HG03060 (cell line): ENCODE results near the gene SNED1.

Experiments
- ATAC-seq: cut with Tn5 transposase; IDR thresholded peaks from one replicate; pipeline ENCODE4 v1.9.1; 2021; ENCODE audit warnings: low read depth, moderate number of reproducible peaks; ENCODE audit not compliant: unreplicated experiment

The SNED1 gene

DNA sequence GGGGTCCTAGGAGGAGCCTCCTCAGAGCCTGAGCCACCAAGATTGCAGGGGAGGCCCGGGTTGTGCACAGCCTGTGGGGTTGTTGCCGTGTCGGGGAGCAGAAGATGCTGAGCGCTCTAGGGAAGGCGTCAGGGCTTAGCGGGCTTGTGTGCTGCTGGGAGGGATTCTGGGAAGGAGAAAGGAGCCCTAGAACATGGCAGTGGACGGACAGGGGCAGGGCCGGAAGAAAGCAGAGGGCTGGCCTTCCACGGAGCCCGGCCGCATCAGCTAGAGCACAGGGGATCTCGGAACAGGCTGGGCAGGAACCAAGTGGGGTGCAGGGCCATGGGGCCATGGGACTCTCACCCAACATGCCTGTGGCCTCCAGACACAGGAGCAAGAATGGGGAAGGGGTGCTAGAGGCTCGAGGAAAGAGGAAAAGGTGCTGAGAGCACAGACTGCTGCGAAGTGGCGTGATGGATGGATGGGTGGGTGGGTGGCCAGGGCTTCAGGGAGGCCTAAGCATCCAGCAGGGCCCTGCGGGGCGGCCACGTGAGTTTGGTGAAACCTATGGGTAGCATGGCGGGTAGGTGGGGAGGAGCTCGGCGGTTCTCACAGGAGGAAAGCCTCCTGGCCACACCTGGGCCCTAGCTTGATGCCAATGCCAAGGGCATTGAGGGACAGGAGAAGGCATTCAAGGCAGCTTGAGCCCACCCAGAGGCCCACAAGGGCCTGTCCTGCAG is 67.9 kb downstream of the SNED1 start:
- no peak for ATAC-seq

GRCh38 chr2:241066893-241067341 is 68.5 kb downstream of the SNED1 start:
- no peak for ATAC-seq

DNA sequence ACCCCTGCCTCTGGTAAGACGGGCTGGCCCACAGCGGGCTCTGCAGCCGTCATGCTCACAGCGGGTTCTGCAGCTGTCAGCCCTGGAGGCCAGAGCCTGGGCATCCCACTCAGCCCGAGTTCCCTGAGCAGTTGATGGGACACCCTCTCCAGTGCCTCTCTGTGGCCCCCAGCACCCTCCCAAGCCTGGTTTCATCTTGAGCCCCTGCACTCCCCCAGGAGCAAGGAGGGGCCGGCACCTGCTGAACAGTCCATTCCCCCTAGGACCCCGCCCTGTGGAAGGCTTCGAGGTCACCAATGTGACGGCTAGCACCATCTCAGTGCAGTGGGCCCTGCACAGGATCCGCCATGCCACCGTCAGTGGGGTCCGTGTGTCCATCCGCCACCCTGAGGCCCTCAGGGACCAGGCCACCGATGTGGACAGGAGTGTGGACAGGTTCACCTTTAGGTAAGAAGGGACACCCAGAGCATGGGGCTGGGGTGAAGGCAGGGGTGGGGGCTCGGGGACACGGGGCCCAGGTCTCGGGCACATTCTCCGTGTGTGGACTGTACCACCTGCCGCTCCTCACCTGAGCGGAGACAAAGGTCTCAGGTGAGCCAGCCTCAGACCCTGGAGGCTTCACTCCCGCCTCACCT is 69.2 kb downstream of the SNED1 start:
- ATAC-seq = no peak

DNA sequence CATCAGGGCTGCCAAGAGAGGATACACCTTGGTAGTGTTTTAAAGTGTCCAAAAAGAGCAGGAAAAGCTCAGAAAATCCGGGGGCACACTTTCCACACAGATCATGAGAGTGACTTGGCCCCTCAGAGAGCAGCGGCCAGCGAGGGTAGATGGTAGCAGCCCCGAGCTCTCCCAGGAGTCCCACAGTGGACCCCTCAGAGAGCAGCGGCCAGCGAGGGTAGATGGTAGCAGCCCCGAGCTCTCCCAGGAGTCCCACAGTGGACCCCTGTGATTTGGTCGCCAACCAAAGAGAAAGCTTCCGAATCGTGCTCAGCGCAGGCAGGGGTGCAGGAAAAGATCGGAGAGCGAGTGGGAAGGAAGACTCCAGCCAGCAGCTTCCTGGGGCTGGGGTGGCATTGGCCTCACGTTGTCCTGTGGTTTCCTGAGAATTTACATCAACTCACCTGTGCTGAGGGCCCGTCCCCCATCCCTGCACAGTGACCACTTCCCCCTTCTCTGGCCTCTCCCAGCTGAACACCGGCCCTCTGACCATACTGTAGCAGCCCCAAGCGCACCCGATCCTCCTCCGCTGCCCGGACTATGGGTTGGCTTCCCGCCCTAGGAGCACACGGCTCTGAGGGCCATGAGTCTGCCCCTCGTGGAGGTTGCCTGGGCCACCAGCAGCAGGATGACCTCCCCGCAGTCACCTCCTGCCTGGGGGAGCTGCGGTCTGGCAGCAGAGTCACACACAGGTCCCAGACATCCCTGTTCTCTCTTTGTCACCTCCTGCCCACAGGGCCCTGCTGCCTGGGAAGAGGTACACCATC is 69.9 kb downstream of the SNED1 start:
- no peak for ATAC-seq

- no peak for ATAC-seq
Measured at GRCh38 chr2:241068942-241069810, 70.8 kb downstream of the SNED1 start.

- ATAC-seq = no peak
Measured at GRCh38 chr2:241069821-241070281, 71.4 kb downstream of the SNED1 start.

DNA sequence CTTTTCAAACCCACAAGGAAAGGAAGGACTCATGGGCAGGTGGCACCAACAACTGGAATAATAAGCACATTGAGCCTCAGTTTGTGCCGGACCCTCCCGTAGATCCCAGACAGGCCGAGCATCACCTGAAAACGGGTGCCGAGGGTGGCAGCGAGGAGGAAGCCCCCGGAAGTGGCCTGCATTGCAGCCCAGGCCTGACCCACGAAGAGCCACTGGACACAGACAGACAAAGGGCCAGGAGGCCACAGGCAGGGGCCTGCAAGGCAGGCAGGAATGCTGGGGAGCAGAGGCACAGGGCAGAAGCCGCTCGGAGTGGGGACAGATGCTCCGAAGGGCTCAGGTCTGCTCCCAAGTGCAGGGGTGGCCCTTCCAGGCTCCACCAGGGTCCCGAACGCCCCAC is 71.9 kb downstream of the SNED1 start:
- no peak for ATAC-seq

DNA sequence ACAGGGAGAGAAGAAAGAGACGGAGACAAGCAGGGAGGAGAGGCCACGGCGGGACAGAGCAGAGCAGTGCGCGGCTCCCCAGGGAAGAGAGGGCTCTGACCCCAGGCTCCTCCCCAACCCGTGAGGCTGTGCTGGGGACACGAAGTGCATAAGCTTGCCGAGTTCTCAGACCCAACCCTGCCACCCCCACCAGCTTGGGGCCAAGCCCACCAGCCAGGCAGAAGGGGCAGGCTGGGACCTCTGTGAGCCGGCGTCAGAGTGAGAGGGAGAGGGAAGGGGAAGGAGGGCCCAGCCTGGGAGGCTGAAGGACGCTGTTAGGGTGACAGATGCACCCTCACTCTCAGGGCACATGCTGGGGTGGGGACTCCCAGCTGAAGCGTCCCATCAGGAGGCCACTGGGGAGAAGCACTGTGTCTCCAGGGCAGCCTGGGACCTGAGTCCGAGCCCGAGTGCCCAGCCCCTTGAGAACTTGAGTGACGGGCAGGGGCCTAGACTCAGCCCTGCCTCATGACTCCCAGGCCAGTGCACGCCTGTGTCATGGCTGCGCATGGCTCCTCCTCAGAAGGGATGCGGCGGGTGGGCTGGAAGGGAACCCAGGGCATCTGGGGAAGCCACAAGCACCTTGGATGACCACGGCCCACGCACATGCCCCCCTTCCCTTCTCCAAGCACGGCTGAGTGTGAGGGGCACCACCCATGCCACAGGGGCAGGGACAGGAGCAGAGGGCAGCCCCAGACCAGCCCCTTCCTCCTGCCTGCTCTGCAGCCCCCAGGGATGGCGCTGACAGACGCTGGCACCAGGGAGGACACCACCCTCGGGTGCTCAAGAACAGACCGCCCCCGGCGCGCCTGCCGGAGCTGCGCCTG is 72.6 kb downstream of the SNED1 start:
- no peak for ATAC-seq

DNA sequence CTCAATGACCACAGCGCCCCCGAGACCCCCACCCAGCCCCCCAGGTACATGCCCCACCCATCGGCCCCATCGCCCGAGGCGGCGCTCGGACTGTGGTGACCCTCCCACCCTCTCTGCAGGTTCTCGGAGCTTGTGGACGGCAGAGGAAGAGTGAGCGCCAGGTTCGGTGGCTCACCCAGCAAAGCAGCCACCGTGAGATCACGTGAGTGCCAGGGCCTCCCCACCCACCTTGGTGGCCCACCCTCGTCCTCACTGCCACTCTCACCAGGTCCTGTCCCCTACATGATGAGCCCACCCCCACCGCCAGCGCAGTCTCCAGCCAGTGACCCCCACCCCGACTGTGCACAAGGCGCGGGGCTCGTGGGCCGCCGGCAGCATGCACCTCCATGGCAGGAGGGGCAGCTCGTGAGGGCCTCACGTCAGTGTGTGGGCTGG is 73.3 kb downstream of the SNED1 start:
- ATAC-seq = no peak

GRCh38 chr2:241072151-241072550 is 73.7 kb downstream of the SNED1 start:
- ATAC-seq = no peak

GRCh38 chr2:241072553-241073165 is 74.2 kb downstream of the SNED1 start:
- ATAC-seq = no peak

DNA sequence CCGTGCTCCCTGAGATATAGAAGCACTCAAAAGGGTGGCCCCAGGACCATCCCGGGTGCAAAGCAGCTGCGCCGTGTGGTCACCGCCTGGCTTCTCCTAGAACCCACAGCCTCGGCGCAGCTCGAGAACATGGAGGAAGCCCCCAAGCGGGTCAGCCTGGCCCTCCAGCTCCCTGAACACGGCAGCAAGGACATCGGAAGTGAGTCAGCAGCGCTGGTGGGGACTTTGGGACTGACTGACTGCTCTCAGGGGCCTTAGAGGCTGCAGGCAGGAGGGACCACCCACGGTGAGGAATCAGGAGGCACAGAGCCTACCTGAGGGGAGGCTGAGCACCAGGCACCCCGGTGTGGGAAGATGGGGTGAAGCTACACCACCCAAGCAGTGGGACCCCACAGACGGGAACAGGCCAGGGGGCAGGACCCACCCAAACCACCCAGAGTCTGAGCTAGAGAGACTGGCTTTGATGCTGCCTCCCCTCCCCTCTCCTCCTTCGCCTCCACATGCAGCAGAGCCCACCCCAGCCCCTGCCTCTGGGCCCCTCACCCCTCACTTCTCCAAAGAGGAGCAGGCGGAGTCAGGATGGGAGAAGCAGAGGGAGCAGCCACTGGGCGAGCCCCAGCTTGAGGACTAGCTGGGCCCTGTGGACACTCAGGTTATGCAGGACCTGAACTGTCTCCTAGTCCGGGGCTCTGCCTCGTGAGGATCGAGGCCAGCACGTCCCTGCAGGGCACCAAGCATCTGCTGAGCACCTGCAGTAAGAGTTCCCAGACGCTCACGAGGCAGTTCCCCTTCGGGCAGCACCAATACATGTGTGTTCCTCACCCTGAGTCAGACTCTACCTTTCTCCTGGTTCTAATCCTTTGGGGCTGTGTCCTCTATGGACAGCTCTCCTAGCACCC is 75.0 kb downstream of the SNED1 start:
- ATAC-seq = no peak

DNA sequence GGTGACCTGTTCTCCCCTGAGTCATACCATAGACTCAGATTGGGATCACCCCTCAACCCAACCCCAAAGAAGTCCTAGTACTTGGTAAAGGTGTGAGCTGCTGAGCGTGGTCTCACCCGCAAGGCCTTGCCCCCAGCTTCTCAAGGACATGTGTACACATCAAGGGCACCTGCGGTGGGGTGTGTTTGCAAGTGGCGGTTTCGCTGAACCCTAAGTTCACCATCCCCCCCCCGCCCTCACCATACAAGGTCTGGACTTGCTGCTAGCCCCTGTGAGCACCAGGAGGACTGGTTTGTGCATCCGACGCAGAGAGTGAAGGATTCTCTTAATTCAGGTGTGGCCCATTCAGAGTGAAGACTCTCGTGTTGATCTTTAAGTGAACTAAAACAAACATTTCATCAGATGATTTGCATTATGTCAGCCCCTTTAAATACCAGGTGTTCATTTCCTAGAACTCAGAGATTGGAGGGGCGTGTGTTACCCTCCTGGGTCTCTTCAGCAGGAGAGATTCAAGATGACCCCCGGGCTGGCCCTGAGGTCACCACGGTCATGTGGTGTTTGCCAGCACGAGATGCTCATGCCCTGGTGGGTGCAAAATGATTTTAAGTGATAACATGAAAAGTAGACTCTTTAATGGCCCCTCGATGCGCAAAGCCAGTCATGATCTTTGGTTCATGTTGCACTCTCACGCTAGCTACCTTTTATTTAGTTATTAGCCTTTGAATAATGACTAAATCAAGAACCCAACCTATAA is 75.8 kb downstream of the SNED1 start:
- no peak for ATAC-seq

GRCh38 chr2:241074901-241075540 is 76.6 kb downstream of the SNED1 start:
- no peak for ATAC-seq

- ATAC-seq = no peak
Measured at GRCh38 chr2:241080405-241081189, 82.2 kb downstream of the SNED1 start.

DNA sequence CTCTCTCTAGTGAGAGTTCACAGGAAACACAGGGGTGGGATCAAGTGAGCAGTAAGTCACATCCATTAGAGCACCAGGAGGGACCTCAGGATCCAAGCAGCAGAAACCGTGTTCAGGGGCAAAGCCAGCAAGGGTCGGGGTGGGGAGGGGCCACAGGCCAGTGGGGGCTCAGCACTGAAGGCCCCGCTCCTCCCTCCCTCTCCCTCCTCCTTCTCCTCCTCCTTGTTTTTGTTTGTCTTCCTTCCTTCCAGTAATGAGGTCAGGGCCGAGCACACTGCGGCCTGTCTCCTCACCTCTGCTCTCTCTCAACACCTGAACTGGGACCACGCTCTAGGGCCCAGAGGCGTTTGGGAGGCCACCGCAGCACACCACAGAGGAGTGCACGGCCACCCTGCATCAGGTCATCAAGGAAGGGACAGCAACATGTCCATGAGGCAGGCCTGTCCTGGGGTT is 82.8 kb downstream of the SNED1 start:
- no peak for ATAC-seq
